GM18511 (cell line): ENCODE measurements around the gene KLHDC10.
A peak's percentile ranks its signal among the peaks of the same experiment; 100 is the strongest.
"Not testable (repeated sequence)": the region's sequence is repeated elsewhere in the genome, so short reads cannot be mapped to it uniquely, and the experiment has no call there.

Experiments used
- ATAC-seq: cut with Tn5 transposase; IDR thresholded peaks from one replicate; pipeline ENCODE4 v1.9.1; 2021; ENCODE audit warnings: mild to moderate bottlenecking, moderate library complexity; ENCODE audit not compliant: unreplicated experiment

Gene KLHDC10

GRCh38 chr7:130152493-130153210 is 82.3 kb downstream of the KLHDC10 start:
- no peak for ATAC-seq

- no peak for ATAC-seq
Observed at GRCh38 chr7:130153211-130153908, 83.0 kb downstream of the KLHDC10 start.

GRCh38 chr7:130154131-130154500 is 83.8 kb downstream of the KLHDC10 start:
- ATAC-seq = no peak

- ATAC-seq = no peak
Observed at GRCh38 chr7:130154501-130155317, 84.4 kb downstream of the KLHDC10 start.

GRCh38 chr7:130156140-130156539 is 85.8 kb downstream of the KLHDC10 start:
- ATAC-seq = no peak

GRCh38 chr7:130157700-130158099 is 87.4 kb downstream of the KLHDC10 start:
- ATAC-seq = no peak

- no peak for ATAC-seq
Observed at GRCh38 chr7:130160023-130160422, 89.7 kb downstream of the KLHDC10 start.

GRCh38 chr7:130160455-130160854 is 90.1 kb downstream of the KLHDC10 start:
- no peak for ATAC-seq

- ATAC-seq = no peak
Observed at GRCh38 chr7:130162196-130162595, 91.9 kb downstream of the KLHDC10 start.

- no peak for ATAC-seq
Observed at GRCh38 chr7:130174237-130174959, 104.1 kb downstream of the KLHDC10 start.

- ATAC-seq = no peak
Observed at GRCh38 chr7:130178251-130178650, 107.9 kb downstream of the KLHDC10 start.

GRCh38 chr7:130179631-130180030 is 109.3 kb downstream of the KLHDC10 start:
- ATAC-seq = no peak

GRCh38 chr7:130180571-130181262 is 110.4 kb downstream of the KLHDC10 start:
- ATAC-seq = no peak

- ATAC-seq = no peak
Observed at GRCh38 chr7:130181263-130181605, 110.9 kb downstream of the KLHDC10 start.

GRCh38 chr7:130182990-130183389 is 112.7 kb downstream of the KLHDC10 start:
- peak; percentile 81 for ATAC-seq

GRCh38 chr7:130184349-130184748 is 114.0 kb downstream of the KLHDC10 start:
- not testable (repeated sequence) for ATAC-seq
